ENCODE measurements around the gene RNF144B. TPM values are rescaled to one million over a fixed set of nuclear protein-coding genes. Genes with fewer than 3 reads are reported as not detected.
"Not testable (repeated sequence)": the region's sequence is repeated elsewhere in the genome, so short reads cannot be mapped to it uniquely, and the experiment has no call there.

The RNF144B gene
- total RNA-seq, 1 donor from 2014 or later, result 13.7 TPM

DNA sequence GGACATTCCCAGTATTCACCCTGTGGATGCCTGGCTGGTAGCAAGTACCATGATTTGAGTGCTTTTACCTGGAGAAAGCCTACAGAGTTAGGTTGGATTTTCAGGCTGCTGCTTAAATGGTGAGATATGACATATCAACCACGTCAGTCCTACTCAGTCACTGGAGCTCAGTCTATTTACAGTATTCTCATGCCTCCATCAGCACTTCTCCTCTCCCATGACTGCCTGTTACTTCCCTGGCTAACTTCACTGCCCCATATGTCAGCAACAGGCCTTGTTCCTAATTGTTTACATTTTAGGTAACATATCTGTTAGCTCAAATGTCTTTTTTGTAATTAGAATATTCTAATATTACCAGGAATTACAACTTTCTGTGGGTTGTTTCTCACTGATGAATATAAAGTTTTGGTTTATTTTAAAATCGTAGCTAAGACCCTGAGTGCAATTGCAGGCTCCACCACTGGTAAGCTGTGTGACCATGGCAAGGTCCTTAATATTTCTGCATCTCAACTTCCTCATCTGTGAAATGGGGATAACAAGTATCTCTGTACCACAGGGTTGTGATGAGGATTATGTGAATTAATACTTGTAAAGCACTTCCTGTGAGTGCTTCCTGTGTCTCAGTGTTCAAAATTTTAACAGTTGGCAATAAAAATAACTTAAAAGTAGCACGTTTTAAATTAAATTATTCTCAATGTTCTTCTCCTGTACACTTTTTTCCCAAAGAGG lies 54.3 kb downstream of the RNF144B start:
- DNase-seq (ENCODE audit: low spot score), result no peak

DNA sequence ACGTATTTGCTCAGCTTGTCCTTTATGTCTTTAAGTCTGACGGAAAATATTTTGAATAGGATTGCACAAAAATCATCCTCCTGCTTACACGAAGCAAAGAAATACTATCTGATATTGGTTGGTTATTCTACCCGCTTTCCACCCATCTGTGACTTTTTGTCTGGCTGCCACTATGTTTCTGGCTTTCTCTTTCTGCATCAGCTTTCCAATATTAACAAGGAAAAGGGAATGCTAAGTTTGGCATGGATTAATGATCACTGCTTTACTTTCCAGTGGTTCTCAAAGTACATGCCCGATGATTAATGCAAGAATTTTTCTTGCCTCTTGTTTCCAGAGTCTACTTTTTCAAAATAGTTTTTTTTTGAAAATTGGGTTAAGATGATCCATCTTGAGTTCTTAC lies 57.0 kb downstream of the RNF144B start:
- no peak for DNase-seq (ENCODE audit: low spot score)

DNA sequence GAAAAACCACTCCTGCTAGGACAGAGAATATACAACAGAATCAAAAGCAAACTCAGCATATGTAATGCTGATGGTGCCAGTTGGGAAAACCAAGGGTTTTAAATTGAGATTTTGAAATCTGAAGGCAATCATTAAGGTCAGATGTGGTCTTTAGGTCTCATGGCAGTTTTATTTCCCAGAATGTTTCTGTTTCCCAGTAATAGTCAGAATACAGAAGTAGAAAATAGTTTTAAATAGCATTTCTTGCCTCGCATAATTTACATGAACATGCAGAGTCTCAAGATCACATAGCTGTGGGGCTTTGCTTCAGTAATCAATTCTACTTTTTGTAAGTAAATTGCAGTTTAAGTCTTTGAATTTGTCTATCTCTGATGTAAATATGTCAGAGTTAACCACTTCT lies 58.1 kb downstream of the RNF144B start:
- DNase-seq (ENCODE audit: low spot score), result no peak

DNA sequence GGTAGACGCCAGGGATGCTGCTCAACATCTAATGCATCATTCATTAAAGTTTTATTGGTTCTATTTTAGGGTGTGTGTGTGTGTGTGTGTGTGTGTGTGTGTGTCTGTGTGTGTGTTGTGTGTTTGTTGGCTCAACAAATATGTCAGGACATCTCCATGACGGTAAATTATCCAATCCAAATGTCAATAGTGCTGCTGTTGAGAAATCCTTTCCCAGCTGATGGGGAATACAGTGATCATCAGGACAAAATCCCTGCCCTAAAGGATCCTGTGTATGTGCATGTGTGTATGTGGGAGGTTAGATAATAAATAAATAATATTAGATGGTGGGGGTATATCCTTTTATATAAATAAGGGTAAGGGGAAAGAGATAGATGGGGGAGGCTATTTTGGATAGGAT lies 59.6 kb downstream of the RNF144B start:
- no peak for DNase-seq (ENCODE audit: low spot score)

DNA sequence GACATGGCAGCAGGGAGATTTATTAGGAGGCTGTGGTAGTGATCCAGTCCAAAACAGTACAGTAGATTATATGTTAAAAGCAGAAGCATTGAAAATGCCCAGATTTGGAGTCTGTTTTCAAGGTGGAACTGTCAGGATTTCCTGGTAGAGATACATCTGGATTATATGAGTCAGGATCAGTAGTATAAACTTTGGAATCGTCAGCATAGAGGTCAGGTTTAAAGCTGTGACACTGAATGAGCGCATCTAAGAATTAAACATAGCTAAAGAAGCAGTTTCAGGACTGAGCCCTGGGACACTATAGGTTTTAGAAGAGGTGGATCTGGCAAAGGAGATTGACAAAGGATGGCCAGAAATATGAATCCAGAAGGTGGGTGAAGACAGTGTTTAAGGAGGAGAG lies 60.4 kb downstream of the RNF144B start:
- no peak for DNase-seq (ENCODE audit: low spot score)

DNA sequence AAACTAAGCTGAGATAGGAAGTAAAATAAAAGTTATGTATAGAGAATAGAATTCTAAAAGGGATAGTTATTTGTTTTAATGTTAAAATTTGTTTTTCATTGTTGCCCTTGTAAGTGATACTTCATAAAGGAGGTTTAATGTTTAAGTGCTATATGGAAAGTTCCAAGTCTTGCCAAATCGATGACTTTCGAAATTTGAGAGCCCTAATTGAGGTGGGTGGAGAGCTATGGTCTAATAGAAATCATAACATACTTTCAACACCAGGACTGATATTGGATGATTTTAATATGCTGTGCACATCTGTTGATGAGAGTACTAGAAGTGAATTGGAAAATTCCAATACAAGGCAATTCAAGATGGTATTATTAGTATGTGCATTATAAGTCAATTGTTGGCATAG lies 64.6 kb downstream of the RNF144B start:
- no peak for DNase-seq (ENCODE audit: low spot score)

DNA sequence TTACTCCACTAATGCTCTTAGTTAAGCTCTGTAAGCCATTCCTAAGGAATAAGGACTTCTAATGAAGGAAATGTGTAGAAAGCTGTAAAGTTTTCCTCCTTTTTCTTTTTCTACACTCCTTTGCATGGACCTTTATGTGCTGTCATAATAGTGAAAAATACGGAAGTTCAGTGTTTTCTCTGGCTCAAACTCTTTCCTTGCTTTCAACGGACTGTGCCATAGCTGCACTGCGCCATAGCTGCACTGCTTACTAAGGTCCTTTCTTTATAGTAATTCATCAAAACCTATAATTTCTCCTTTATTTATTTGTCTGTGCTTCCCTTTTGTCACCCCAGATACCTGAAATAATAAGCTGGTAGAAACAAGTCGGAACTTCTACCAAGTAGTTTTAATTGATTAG lies 67.3 kb downstream of the RNF144B start:
- DNase-seq (ENCODE audit: low spot score), result peak; percentile 3

DNA sequence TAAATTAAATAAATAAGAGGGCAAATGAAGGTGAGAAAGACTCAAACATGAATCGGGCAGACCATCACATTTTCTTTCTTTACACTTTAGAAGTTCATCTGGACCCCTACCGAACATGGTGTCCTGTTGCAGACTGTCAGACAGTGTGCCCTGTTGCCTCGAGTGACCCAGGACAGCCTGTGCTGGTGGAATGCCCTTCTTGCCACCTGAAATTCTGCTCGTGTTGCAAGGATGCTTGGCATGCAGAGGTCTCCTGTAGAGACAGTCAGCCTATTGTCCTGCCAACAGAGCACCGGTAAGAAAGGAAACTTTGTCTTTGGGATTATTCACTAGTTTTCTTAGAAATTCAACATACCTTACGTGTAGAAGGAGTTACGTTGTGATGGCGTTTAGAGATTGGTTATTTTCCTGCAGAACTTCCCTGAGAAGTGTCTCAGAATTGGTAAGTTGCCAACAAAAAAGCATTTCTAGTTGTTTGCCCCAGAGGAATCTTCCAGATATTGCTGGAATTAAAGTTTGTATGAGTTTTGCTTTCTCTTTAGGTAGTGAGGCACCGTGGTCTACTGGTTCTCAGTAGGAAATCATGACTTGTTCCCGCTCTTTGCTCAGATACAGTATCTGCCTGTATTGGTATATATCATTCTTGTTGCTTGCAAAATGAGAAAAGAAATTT lies 70.1 kb downstream of the RNF144B start:
- DNase-seq (ENCODE audit: low spot score), result no peak

DNA sequence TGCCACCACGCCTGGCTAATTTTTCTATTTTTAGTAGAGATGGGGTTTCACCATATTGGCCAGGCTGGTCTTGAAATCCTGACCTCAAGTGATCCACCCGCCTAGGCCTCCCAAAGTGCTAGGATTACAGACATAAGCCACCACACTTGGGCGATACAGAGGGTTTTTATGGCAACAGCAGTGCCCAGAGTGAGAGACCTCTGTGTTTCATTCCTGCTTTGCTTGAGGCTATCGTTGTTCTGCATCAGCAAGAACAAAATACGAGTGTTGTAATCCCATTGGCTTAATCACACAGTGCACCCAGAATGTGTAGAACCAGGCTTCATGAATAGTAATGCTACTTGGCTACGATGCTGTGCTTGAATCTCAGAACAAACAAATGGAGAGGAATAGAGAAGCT lies 70.9 kb downstream of the RNF144B start:
- not testable (repeated sequence) for DNase-seq (ENCODE audit: low spot score)

DNA sequence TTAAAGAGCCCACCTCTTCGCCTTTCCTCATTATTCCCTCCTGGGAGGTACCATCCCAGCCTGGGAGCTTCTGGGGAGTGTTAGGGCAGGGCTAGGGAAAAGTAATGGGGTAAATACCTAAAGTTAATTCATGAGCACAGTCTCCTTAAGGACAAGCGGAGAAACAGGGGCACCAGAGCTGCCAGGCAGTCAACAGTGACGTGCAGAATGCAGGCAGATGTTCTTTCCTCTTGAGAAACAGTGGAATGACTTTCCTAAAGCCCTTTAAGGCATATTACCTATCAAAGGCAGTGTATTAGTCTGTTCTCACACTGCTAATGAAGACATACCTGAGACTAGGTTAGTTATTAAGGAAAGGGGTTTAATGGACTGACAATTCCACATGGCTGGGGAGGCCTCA lies 76.3 kb downstream of the RNF144B start:
- DNase-seq (ENCODE audit: low spot score), result no peak

DNA sequence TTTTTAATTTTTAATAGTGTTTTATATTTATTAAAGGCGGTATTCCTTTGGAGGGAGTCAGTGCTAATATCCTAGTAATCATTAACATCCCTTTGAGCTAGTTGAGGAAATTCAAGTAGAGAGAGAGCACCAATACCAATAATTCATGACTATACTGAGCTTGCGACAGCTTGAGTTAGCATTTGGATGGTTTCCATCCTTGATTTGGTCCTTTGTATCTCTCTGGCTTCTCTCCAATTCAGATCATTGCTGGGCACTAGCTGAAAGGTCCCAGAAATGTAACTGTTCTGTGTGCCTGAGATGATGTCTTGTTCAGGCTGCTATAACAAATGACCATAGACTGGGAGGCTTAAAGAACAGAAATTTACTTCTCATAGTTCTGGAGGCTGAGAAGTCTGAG lies 77.0 kb downstream of the RNF144B start:
- DNase-seq (ENCODE audit: low spot score), result no peak

DNA sequence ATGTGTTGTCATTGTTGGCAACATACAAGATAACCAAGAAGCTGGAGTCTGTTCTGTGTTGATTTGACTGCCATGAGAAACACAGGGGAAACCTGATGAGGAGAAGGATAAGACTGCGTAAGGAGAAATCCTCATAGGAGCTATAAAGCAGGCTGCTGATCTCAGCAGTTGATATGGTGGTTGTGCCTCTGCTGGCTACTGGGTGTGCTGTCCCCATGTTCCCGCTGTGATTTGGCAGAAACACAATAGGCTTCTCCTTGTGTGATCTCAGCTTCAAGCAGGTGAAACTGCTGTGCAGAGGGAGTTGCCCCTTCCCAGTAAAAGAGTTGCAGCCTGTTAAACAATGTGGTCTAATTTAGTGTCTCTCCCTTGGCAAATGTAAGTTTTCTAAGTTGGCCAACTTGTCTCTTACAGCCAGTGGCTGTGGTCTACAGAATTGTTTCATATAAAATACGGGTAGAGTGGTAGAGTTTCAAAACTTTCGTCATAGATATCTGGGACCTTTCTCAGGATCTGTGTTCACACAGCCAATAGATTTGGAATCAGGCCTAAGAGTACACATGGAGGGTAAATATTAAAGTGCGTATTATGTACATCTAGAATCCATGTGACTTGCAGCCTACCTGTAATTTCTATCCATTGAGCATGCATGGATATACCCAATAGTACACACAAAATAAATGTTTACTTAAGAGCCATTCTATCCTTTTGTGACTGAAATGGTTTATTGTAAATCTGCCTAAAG lies 78.4 kb downstream of the RNF144B start:
- DNase-seq (ENCODE audit: low spot score), result no peak

DNA sequence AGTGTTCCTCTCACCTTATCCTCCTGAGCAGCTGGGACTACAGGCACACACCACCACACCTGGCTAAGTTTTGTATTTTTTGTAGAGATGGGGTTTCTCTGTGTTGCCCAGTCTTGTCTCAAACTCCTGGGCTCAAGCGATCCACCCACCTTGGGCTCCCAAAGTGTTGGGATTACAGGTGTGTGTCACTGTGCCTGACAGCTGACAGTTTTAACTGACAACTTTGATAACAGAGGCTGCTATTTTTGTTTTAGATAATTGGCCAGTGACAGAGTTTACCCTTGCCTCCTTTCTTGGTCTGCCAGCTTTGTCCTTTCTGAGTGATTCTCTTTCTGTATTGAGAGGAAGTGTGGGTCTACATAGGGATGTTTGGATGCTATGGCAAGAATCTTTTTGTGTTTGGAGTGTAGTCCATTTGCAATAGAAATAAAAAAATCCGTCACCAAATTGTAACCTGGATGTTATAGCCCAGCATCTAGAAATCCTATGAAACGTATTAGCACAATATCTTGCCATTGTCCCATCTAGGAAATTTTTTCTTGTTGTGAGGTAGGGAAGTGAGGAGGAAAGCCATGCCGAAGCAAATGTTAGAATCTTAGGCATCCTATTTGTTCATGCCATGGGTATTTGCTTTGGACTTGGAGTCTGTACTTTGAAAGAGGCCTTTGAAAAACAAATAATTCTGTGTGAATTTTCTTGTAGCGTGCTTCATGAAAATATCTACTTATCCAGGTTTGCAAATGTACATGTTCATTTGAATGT lies 80.8 kb downstream of the RNF144B start:
- no peak for DNase-seq (ENCODE audit: low spot score)

DNA sequence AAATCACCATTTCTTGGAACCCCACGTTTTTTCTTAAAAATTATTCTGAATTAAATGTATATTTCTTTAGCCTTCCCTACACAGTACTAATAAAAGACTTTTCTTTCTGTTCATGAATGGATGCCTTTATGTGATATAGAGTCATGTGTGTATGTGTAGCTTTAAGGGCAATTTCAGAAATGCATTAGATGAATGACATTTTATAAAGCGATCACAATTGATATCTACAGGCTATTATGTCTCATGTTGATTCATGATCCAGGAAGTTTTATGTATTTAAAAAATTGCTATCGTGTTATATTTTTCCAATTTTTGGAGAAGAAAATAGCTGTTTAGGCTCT lies 81.3 kb downstream of the RNF144B start:
- no peak for DNase-seq (ENCODE audit: low spot score)

DNA sequence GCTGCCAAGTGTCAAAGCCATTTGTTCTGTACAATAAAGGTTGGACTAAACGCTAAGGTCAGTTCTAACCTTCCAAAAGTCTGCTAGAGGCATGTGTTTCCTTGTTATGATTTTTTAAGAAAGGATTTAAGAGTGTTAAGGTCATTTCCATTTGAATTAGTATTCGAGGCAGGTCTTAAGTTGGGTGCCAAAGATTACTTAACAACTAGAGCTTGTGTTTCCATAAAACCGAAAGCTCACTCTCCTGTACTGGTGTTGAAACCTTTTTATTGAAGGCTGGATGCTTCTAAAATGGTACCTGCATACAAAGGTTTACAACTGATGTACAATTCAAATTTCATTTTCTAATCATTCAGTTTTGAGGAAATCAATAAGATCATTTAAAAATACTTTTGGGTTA lies 82.4 kb downstream of the RNF144B start:
- no peak for DNase-seq (ENCODE audit: low spot score)

DNA sequence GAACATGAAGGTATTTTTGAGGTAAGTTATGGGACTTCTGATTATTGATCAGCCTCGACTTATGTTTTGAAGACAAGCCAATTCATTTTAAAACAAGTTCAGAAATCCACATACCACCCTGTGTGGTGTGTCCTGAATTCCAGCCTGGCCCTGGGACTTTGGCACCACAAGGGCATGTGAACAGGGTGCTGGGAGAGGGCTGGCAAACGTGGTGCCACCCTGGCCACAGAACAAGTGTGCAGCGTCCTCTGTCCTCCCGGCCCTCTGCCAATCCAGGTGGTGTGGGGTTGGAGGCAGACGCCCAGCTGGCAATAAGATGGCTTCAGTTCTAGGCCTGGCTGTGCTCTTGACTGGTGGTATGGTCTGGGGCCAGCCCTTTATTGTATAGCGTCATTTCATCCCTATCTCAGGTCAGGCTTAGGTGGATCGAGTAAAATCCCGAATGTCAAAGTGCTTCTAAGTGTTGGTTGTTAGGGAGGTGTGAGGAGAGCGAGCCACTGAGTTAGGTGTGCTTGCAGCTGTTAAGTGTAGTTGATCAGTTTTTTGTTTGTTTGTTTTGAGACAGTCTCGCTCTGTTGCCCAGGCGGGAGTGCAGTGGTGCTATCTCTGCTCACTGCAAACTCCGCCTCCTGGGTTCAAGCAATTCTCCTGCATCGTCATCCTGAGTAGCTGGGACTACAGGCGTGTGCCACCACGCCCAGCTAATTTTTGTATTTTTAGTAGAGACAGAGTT lies 84.2 kb downstream of the RNF144B start:
- no peak for DNase-seq (ENCODE audit: low spot score)

DNA sequence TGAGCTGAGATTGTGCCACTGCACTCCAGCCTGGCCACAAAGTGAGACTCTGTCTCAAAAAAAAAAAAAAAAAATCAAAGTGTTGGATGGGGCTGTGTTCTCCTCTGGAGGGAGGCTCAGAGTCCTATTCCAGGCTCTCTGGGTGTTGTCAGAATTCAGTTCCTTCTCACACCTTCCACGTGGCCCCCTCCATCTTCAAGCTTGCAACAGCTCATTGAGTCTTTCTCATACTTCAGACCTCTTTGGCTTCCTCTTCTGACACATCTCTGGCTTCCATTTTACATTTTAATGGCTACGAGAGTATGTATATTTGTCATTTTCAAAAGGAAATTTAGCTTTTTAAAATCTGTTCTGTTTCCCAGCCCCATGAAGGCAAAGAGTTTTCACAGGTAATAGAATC lies 85.8 kb downstream of the RNF144B start:
- DNase-seq (ENCODE audit: low spot score), result no peak

DNA sequence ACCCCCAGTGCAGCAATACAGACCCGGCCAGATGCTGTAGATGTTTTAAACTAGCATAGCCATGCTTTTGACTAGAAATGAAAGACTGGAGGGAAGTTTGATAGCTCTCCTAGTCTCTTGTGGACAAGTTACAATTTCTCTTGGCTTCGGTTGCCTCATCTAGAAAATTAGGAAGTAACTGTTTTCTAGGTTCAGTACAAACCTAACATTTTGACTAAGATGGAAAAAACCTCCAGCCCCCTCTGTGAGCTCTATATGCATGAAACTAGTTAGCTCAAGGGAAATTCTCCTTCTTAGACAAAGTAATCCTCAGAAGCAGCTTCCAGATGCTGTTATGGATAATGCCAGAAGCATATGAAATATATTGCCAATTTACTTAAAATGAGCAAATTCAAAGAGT lies 86.6 kb downstream of the RNF144B start:
- DNase-seq (ENCODE audit: low spot score), result no peak

DNA sequence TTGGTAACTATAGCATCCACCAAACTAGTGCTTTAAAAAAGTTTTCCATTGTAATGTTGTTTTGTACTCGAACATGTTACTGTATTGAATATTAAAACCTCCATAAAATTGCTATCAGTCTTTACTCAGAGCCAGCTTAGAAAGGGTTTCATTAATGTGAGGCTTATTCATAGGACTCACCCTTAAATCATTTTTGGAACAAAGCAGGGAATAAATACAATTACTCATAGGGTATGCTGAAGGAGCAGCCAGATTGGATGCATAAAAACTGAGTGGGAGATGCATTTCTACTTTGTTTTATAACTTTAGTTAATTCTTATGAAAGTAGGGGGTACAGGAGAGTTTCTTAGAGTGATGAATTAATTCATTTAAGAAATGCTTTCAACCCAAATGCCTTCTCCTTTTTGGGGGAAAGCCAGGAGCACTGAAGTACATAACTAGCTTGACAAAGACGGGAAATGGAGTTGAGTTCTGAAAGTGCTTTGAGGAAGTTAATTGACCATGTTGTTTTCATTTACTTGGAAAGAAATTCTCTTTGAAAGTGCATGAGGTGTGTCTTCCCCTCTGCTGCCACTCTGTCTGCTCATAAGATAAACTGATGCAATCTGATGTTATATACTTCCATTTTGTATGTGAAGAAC lies 90.3 kb downstream of the RNF144B start:
- DNase-seq (ENCODE audit: low spot score), result peak; percentile 46

DNA sequence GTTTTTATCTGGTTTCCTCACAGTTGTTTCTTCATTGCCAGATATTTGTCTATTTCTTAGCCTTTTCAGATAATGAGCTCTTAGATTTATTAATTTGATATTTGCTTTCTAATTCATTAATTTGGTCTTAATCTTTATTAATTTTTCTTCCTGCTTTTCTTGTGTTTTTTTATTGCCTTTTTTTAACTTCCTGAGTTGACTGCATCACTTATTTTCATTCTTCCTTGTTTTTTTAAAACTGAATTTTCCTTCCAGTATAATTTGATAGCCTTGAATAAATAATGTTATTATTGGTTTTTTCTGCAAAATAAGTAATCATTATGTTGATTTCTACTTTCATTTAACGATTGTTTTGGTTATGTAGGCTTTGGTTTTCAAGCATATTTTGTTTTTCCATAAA lies 91.5 kb downstream of the RNF144B start:
- DNase-seq (ENCODE audit: low spot score), result no peak

DNA sequence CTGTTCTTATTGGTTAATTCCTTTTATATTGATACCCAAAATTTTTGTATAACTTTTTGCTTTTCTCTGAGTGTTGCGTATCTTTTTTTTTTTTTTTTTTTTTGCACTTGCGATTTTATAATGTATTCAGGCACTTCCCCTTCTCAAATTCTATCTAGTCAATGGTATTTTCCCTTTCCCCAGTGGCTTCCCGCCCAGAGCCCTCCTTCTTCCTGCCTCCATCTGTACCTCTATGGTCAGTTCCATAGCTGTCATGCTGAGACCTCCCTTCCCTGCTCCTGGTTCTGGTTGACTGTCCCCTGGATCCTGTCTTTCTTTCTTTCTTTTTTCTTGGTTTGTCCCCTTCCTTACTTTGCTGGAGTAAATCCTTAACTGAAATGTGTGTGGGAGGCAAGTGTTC lies 94.7 kb downstream of the RNF144B start:
- no peak for DNase-seq (ENCODE audit: low spot score)

Measured in umbilical cord (tissue), 2 donors.